Upper lobe of right lung (tissue), 1 donor: Measurements from ENCODE around the gene FLT3LG. TPM values are rescaled to one million over a fixed set of nuclear protein-coding genes. Genes with fewer than 3 reads are reported as not detected.

ENCODE experiments used
- ATAC-seq: fragments of 200-7000 bp; cut with Tn5 transposase; one replicate; pipeline ENCODE4 v1.9.1; 2020; ENCODE audit warnings: mild to moderate bottlenecking, moderate library complexity
- DNase-seq: peaks from one replicate; pipeline ENCODE4 v3.0.0-alpha.2; 2020
- H3K27ac ChIP-seq: fragments of 200-600 bp; one replicate; pipeline ENCODE4 v1.8.0; 2022
- H3K27me3 ChIP-seq: fragments of 200-600 bp; one replicate; pipeline ENCODE4 v1.8.0; 2022; ENCODE audit warnings: mild to moderate bottlenecking
- H3K36me3 ChIP-seq: fragments of 200-600 bp; one replicate; pipeline ENCODE4 v1.8.0; 2022
- H3K4me1 ChIP-seq: fragments of 200-600 bp; one replicate; pipeline ENCODE4 v1.8.0; 2022
- H3K4me3 ChIP-seq: fragments of 200-600 bp; one replicate; pipeline ENCODE4 v1.8.0; 2022; ENCODE audit warnings: mild to moderate bottlenecking
- H3K9me3 ChIP-seq: fragments of 200-600 bp; one replicate; pipeline ENCODE4 v1.8.0; 2022
- CTCF ChIP-seq: fragments of 200-600 bp; IDR thresholded peaks from one replicate; pipeline ENCODE4 v1.8.0; 2022; ENCODE audit warnings: antibody characterized with exemption
- intact Hi-C: fragments of 100-400 bp; cut with DNase I; formaldehyde crosslinking; loops from one replicate; pipeline ENCODE4 v1.11.0; 2022
- total RNA-seq: library from RNA; stranded (reverse); fragmentation: NEBNext Ultra II Directional; extraction: Animal tissue kit (Norgen Biotek cat#: 25700); gene quantifications from one replicate; pipeline ENCODE4 v1.2.1, GENCODE V29; 2021
- donor health status: DM: no; HTN: yes; CAD: no; lungs with severe emphysema.

FLT3LG gene
- total RNA-seq, 1 donor from 2014 or later = 12.1 TPM

GRCh38 chr19:49438261-49438660 is 35.8 kb upstream of the FLT3LG start:
- no peaks in the 10 kb centered on the region for H3K36me3 ChIP-seq
- intact Hi-C loops = no loop called here
- no peak for ATAC-seq
- no peak for DNase-seq
- TF ChIP-seq CTCF = no peak
- peaks cover 78% of the 10 kb centered on the region for H3K27me3 ChIP-seq
- H3K4me1 ChIP-seq = no peaks in the 10 kb centered on the region
- H3K4me3 ChIP-seq = no peak overlapping the region
- H3K9me3 ChIP-seq = no peaks in the 10 kb centered on the region
- H3K27ac ChIP-seq = no peak overlapping the region

GRCh38 chr19:49439836-49440235 is 34.2 kb upstream of the FLT3LG start:
- no peak for TF ChIP-seq CTCF
- Histone ChIP-seq H3K9me3 (no peaks in the 10 kb centered on the region), H3K27me3 (peaks cover 65% of the 10 kb centered on the region), H3K36me3 (no peaks in the 10 kb centered on the region), H3K27ac (no peak overlapping the region), H3K4me3 (no peak overlapping the region), H3K4me1 (peaks cover 4% of the 10 kb centered on the region)
- ATAC-seq = no peak
- intact Hi-C loops = loop anchor here (5.0 to 10.0 kb wide), 2 partner anchors 48 to 215 kb away; no protein-coding TSS in a partner anchor
- DNase-seq = no peak

- Histone ChIP-seq H3K9me3 (no peaks in the 10 kb centered on the region), H3K4me1 (peaks cover 4% of the 10 kb centered on the region), H3K27ac (no peak overlapping the region), H3K4me3 (no peak overlapping the region), H3K27me3 (peaks cover 57% of the 10 kb centered on the region), H3K36me3 (no peaks in the 10 kb centered on the region)
- intact Hi-C loops = loop anchor here (5.0 to 10.0 kb wide), 2 partner anchors 48 to 216 kb away; no protein-coding TSS in a partner anchor
- TF ChIP-seq CTCF = no peak
- DNase-seq = no peak
- no peak for ATAC-seq
Observed at GRCh38 chr19:49440439-49441209, 33.4 kb upstream of the FLT3LG start.

GRCh38 chr19:49441210-49441959 is 32.6 kb upstream of the FLT3LG start, which contains the start of gene SLC17A7:
TSS of gene SLC17A7 (minus strand) at chr19:49441527. CDS start at chr19:49441379, 148 bp downstream.
- peaks cover 50% of the 10 kb centered on the region for H3K27me3 ChIP-seq
- no peak for TF ChIP-seq CTCF
- H3K36me3 ChIP-seq = no peaks in the 10 kb centered on the region
- peaks cover 4% of the 10 kb centered on the region for H3K4me1 ChIP-seq
- ATAC-seq (no peak), DNase-seq (no peak)
- intact Hi-C loops = loop anchor here (5.0 to 10.0 kb wide), 2 partner anchors 49 to 217 kb away; no protein-coding TSS in a partner anchor
- no peaks in the 10 kb centered on the region for H3K9me3 ChIP-seq
- no peak within 1 kb of the TSS for H3K27ac ChIP-seq
- H3K4me3 ChIP-seq = peak within 1 kb of the TSS; percentile 8

- Histone ChIP-seq H3K27me3 (peaks cover 45% of the 10 kb centered on the region), H3K4me1 (peaks cover 4% of the 10 kb centered on the region), H3K36me3 (peaks cover 6% of the 10 kb centered on the region), H3K9me3 (no peaks in the 10 kb centered on the region), H3K4me3 (peak overlapping the region; percentile 8), H3K27ac (no peak overlapping the region)
- no peak for TF ChIP-seq CTCF
- no peak for ATAC-seq
- no peak for DNase-seq
- intact Hi-C loops = loop anchor here (5.0 to 10.0 kb wide), 2 partner anchors 50 to 217 kb away; no protein-coding TSS in a partner anchor
Observed at GRCh38 chr19:49441960-49442350, 32.1 kb upstream of the FLT3LG start.
